NCI-H82 treated with DMSO at 0.1 percent for 48 hours (cell line): ENCODE data around the gene COASY.
A peak's percentile ranks its signal among the peaks of the same experiment; 100 is the strongest.
"Not testable (repeated sequence)": the region's sequence is repeated elsewhere in the genome, so short reads cannot be mapped to it uniquely, and the experiment has no call there.

Source experiments
- DNase-seq: peaks from one replicate; lab custom pipeline; 2025; ENCODE audit not compliant: unreplicated experiment; lab: John Stamatoyannopoulos, UW

The COASY gene

GRCh38 chr17:42531455-42532354 lies 30.2 kb upstream of the COASY start:
- DNase-seq, result peak; percentile 31

- no peak for DNase-seq
Observed at GRCh38 chr17:42535155-42536047, 26.5 kb upstream of the COASY start.

- DNase-seq, result peak; percentile 78
Observed at GRCh38 chr17:42536048-42536371, 25.9 kb upstream of the COASY start, which contains the start of gene NAGLU. TSS of gene NAGLU (plus strand) at chr17:42536241. CDS start at chr17:42536273, 32 bp downstream.

- DNase-seq, result peak; percentile 43
Observed at GRCh38 chr17:42536372-42537155, 25.4 kb upstream of the COASY start.

- no peak for DNase-seq
Observed at GRCh38 chr17:42537156-42537805, 24.7 kb upstream of the COASY start.

GRCh38 chr17:42537826-42538451 lies 24.0 kb upstream of the COASY start:
- DNase-seq, result peak; percentile 5

GRCh38 chr17:42538482-42538881 lies 23.5 kb upstream of the COASY start:
- DNase-seq, result no peak

- DNase-seq, result not testable (repeated sequence)
Observed at GRCh38 chr17:42540558-42540957, 21.4 kb upstream of the COASY start.

GRCh38 chr17:42541041-42541833 lies 20.7 kb upstream of the COASY start:
- no peak for DNase-seq

- no peak for DNase-seq
Observed at GRCh38 chr17:42543190-42544079, 18.5 kb upstream of the COASY start.

GRCh38 chr17:42544874-42545283 lies 17.1 kb upstream of the COASY start:
- no peak for DNase-seq

GRCh38 chr17:42545755-42546505 lies 16.0 kb upstream of the COASY start:
- not testable (repeated sequence) for DNase-seq

- DNase-seq, result no peak
Observed at GRCh38 chr17:42547001-42547461, 14.9 kb upstream of the COASY start.

GRCh38 chr17:42547698-42548069 lies 14.3 kb upstream of the COASY start:
- DNase-seq, result no peak

GRCh38 chr17:42548070-42548837 lies 13.7 kb upstream of the COASY start:
- peak; percentile 66 for DNase-seq

GRCh38 chr17:42548993-42549755 lies 12.8 kb upstream of the COASY start:
- DNase-seq, result no peak
